ENCODE results near the gene NUDT22.
A peak's percentile ranks its signal among the peaks of the same experiment; 100 is the strongest.

NUDT22 gene

GRCh38 chr11:64225608-64226506, at the start of gene NUDT22, which contains the start of gene TRPT1:
TSS of gene NUDT22 (plus strand) at chr11:64226274. CDS start at chr11:64226653, 379 bp downstream.
TSS of gene TRPT1 (minus strand) at chr11:64226186. CDS start at chr11:64225860, 326 bp downstream.
- peak within 1 kb of the TSS; percentile 61 to 87 (median 74) for H3K4me3 ChIP-seq
- H3K27ac ChIP-seq: peak within 1 kb of the TSS; percentile 38 to 99 (median 93)

GRCh38 chr11:64176751-64177150, 49.3 kb upstream of the NUDT22 start:
- no peak overlapping the region for H3K27ac ChIP-seq
- no peak overlapping the region for H3K4me3 ChIP-seq

GRCh38 chr11:64178203-64178602, 47.9 kb upstream of the NUDT22 start:
- H3K4me3 ChIP-seq: no peak overlapping the region

GRCh38 chr11:64178951-64179639, 47.0 kb upstream of the NUDT22 start:
- Histone ChIP-seq H3K27ac (no peak overlapping the region), H3K4me3 (no peak overlapping the region)

More at GRCh38 chr11:64178203-64178602, 47.9 kb upstream of the NUDT22 start:
- H3K27ac ChIP-seq: no peak overlapping the region

GRCh38 chr11:64180891-64181290, 45.2 kb upstream of the NUDT22 start:
- no peak overlapping the region for H3K4me3 ChIP-seq
- H3K27ac ChIP-seq: peak overlapping the region in 12 of 21 experiments; percentile 7 to 78 (median 60)

GRCh38 chr11:64181506-64182411, 44.3 kb upstream of the NUDT22 start:
- no peak overlapping the region for H3K4me3 ChIP-seq
- H3K27ac ChIP-seq: peak overlapping the region in 18 of 21 experiments; percentile 7 to 78 (median 55)

GRCh38 chr11:64183890-64184289, 42.2 kb upstream of the NUDT22 start:
- no peak overlapping the region for H3K4me3 ChIP-seq
- H3K27ac ChIP-seq: peak overlapping the region in 2 of 21 experiments; percentile 49 to 94

- Histone ChIP-seq H3K27ac (peak overlapping the region; percentile 62 to 95 (median 88)), H3K4me3 (peak overlapping the region in 6 of 7 experiments; percentile 38 to 77 (median 62))
Measured at GRCh38 chr11:64185175-64185692, 40.8 kb upstream of the NUDT22 start.

GRCh38 chr11:64185693-64186491, 40.2 kb upstream of the NUDT22 start, which contains the start of gene STIP1:
TSS of gene STIP1 (plus strand) at chr11:64186171. CDS start at chr11:64186262, 91 bp downstream.
- Histone ChIP-seq H3K27ac (peak within 1 kb of the TSS; percentile 62 to 97 (median 90)), H3K4me3 (peak within 1 kb of the TSS in 6 of 7 experiments; percentile 38 to 77 (median 62))

- Histone ChIP-seq H3K27ac (peak overlapping the region in 6 of 21 experiments; percentile 61 to 97 (median 86)), H3K4me3 (no peak overlapping the region)
Measured at GRCh38 chr11:64186492-64187165, 39.4 kb upstream of the NUDT22 start.

- H3K27ac ChIP-seq: no peak overlapping the region
- H3K4me3 ChIP-seq: no peak overlapping the region
Measured at GRCh38 chr11:64192434-64192833, 33.6 kb upstream of the NUDT22 start.

GRCh38 chr11:64196626-64197025, 29.4 kb upstream of the NUDT22 start:
- no peak overlapping the region for H3K4me3 ChIP-seq
- no peak overlapping the region for H3K27ac ChIP-seq

- Histone ChIP-seq H3K27ac (no peak overlapping the region), H3K4me3 (no peak overlapping the region)
Measured at GRCh38 chr11:64198511-64198910, 27.6 kb upstream of the NUDT22 start.

GRCh38 chr11:64201543-64201942, 24.5 kb upstream of the NUDT22 start:
- Histone ChIP-seq H3K4me3 (no peak overlapping the region), H3K27ac (no peak overlapping the region)

- no peak overlapping the region for H3K27ac ChIP-seq
- H3K4me3 ChIP-seq: no peak overlapping the region
Measured at GRCh38 chr11:64202992-64203391, 23.1 kb upstream of the NUDT22 start.

GRCh38 chr11:64203421-64204079, 22.5 kb upstream of the NUDT22 start:
- peak overlapping the region in 1 of 21 experiments; percentile 43 for H3K27ac ChIP-seq
- H3K4me3 ChIP-seq: no peak overlapping the region

- H3K27ac ChIP-seq: peak overlapping the region in 1 of 21 experiments; percentile 43
- no peak overlapping the region for H3K4me3 ChIP-seq
Measured at GRCh38 chr11:64204080-64204440, 22.0 kb upstream of the NUDT22 start.

Measured in skin epidermis (tissue), 12 donors.